GM21526 (cell line): ENCODE measurements around the gene IGDCC3.
"Not testable (repeated sequence)": the region's sequence is repeated elsewhere in the genome, so short reads cannot be mapped to it uniquely, and the experiment has no call there.

ENCODE experiments used
- ATAC-seq: cut with Tn5 transposase; IDR thresholded peaks from one replicate; pipeline ENCODE4 v1.9.1; 2021; ENCODE audit warnings: moderate library complexity; ENCODE audit not compliant: unreplicated experiment, low FRiP score

The IGDCC3 gene

GRCh38 chr15:65408324-65409035 is 30.7 kb upstream of the IGDCC3 start:
- no peak for ATAC-seq

GRCh38 chr15:65406424-65407000 is 28.7 kb upstream of the IGDCC3 start:
- no peak for ATAC-seq

- no peak for ATAC-seq
Observed at GRCh38 chr15:65405791-65406423, 28.1 kb upstream of the IGDCC3 start.

- no peak for ATAC-seq
Observed at GRCh38 chr15:65404186-65404872, 26.5 kb upstream of the IGDCC3 start.

- no peak for ATAC-seq
Observed at GRCh38 chr15:65402961-65403360, 25.2 kb upstream of the IGDCC3 start.

- ATAC-seq: no peak
Observed at GRCh38 chr15:65401611-65402240, 23.9 kb upstream of the IGDCC3 start.

GRCh38 chr15:65400760-65401610 is 23.2 kb upstream of the IGDCC3 start:
- no peak for ATAC-seq

GRCh38 chr15:65399997-65400396 is 22.2 kb upstream of the IGDCC3 start:
- ATAC-seq: no peak

- ATAC-seq: no peak
Observed at GRCh38 chr15:65399001-65399706, 21.4 kb upstream of the IGDCC3 start.

- ATAC-seq: not testable (repeated sequence)
Observed at GRCh38 chr15:65398486-65398885, 20.7 kb upstream of the IGDCC3 start.

- no peak for ATAC-seq
Observed at GRCh38 chr15:65396965-65397317, 19.1 kb upstream of the IGDCC3 start.

- no peak for ATAC-seq
Observed at GRCh38 chr15:65396283-65396964, 18.6 kb upstream of the IGDCC3 start.

- no peak for ATAC-seq
Observed at GRCh38 chr15:65395567-65396202, 17.9 kb upstream of the IGDCC3 start.

GRCh38 chr15:65394936-65395335 is 17.1 kb upstream of the IGDCC3 start:
- ATAC-seq: no peak

GRCh38 chr15:65394280-65394789 is 16.5 kb upstream of the IGDCC3 start:
- no peak for ATAC-seq

GRCh38 chr15:65393557-65393956 is 15.8 kb upstream of the IGDCC3 start:
- ATAC-seq: no peak

GRCh38 chr15:65393091-65393490 is 15.3 kb upstream of the IGDCC3 start:
- ATAC-seq: no peak

- ATAC-seq: no peak
Observed at GRCh38 chr15:65392368-65392767, 14.6 kb upstream of the IGDCC3 start.
